Measurements from ENCODE around the gene CNTNAP2.
"Not testable (repeated sequence)": the region's sequence is repeated elsewhere in the genome, so short reads cannot be mapped to it uniquely, and the experiment has no call there.

The CNTNAP2 gene

DNA sequence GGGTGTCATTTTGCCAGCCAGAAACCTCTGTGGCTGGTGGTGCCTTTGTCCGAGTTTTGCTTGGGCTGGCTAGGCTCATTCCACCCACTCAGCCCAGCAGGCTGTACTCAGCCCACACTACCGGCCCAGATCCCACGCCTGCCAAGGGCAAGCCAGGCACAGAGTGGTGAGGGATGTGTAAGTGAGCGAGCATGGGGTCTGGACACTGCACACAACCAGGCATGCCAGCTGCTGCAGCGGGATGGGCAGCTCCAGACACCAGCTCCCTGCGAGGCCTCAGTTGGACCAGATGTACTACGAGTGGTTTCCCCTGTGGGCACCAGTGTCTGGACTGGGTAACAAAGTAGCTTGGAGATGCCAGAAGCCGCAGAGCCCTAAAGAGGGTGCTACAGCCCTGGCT lies 2339.8 kb downstream of the CNTNAP2 start:
- DNase-seq (ENCODE audit: low read depth), result no peak

DNA sequence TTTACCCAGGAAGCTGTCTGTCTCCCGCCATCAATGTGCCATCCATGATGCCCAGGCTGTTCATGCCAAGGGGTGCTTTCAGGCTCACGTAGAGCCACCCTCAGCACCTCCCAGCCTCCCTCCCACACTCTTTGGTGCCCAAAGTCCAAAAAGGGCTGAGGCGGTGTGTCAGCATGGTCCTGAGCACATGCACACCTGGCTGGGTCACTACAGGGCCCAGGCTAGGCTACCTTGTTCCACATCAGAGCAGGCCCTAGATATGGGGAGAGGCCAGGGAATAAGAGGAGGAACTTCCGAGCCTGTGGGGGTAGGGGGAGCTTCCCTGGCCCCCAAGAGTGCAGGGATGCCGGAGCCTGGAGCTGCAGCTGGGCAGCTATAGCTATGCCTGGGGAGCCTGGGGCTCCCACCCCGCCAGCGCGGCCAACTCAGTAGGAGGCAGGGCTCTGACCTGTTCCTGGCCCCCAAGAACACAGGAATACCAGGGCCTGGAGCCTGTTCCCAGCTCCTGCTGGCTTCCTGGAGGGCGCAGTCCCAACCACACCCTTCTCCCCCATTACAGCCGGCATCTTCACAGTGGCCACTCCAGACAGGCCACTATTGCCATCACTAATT lies 2340.8 kb downstream of the CNTNAP2 start:
- DNase-seq (ENCODE audit: low read depth), result no peak

DNA sequence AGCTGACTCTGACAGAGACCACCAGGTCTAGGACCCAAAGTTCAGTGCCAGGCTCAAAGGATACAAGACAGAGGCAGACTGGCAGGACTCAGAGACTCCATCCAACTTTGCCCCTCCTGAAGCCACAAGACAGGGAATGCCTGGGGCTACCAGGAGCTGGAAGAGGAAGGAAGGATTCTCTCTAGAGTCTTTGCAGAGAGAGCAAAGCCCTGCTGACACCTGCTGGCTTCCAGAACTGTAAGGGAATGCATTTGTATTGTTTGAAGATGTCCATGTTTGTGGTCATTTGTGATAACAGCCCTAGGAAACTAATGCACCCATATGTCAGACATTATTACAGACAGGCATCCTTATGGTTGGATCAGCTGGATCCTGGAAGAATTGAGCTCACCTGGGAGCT lies 2341.7 kb downstream of the CNTNAP2 start:
- no peak for DNase-seq (ENCODE audit: low read depth)

DNA sequence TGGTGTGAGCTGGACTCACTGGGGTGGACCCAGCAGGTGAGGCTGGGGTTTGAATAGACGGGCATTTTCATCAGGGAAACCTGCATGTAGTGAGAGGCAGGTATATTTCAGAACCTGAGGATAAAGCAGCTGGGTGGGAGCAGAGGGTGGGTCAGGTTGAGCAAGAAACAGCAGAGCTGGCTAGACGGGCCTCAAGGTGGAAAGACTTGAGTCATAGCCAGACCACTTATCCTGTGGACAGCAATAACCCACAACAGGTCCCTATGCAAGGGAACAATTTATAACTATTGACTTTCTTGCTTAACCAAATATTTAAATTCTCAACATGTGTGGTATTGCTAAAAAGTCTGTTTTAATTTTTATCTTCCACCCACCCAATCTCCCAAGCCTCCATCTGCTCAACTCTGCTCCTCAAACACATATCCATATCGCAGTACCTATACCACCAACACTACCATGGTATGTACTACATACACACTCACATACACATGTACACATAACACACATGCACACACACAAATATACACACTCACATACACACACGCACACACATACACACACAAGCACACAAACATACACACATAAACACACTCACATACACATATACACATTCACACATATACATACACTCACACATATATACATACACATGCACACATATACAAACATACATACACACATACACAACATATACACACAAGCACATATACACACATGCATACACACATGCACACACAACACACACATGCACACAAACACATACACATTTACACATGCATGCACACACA lies 2345.0 kb downstream of the CNTNAP2 start:
- no peak for DNase-seq (ENCODE audit: low read depth)

DNA sequence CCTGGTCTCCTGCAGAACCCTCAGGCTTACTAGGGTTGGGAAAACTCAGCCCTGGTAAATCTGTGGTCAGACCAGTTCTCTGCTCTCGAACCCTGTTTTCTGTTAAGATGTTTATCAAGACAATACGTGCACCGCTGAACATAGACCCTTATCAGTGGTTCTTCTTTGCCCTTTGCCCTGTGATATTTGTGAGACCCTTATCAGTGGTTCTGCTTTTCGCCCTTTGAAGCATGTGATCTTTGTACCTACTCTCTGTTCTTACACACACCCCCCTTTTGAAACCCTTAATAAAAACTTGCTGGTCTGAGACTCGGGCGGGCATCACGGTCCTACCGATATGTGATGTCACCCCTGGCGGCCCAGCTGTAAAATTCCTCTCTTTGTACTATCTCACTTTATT lies 2346.2 kb downstream of the CNTNAP2 start:
- DNase-seq (ENCODE audit: low read depth), result not testable (repeated sequence)

DNA sequence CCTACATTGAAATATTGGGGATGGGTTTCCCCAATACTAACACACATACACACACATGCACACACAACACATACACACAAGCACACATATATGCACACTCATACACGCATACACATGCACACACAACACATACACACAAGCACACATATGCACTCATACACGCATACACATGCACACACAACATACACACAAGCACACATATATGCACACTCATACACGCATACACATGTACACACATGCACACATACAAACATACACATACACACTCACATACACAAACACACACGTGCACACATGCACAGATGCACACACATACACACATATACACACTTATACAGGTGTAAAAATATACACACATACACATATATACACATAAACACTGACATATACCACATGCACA lies 2346.6 kb downstream of the CNTNAP2 start:
- DNase-seq (ENCODE audit: low read depth), result no peak

DNA sequence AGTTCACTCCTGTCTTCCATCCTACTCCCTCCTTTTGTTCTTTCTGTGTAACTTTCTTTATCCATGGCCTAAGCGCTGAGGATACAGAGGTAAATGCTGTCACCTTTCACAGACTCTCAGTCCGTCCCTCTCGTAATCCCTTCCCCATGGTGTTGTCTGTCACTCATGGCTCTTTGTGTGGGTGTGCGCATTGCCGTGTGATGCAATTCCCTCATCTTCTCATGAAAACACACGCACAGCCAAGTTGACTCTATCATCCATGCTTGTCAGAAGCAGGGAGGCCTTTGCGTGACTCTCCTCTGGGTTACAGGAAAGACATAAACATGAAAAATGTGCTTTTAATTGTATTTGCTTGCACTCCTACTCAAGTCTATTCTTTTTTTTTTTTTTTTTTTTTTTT lies 2348.3 kb downstream of the CNTNAP2 start:
- DNase-seq (ENCODE audit: low read depth), result no peak

DNA sequence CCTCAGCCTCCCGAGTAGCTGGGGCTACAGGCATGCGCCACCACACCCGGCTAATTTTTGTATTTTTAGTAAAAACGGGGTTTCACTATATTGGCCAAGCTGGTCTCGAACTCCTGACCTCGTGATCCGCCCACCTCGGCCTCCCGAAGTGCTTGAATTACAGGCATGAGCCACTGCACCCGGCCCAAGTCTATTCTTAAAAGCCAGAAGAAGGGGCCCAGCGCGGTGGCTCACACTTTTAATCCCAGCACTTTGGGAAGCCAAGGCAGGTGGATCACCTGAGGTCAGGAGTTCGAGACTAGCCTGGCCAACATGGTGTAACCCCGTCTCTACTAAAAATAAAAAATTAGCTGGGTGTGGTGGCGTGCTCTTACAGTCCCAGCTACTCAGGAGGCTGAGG lies 2348.8 kb downstream of the CNTNAP2 start:
- DNase-seq (ENCODE audit: low read depth), result not testable (repeated sequence)

DNA sequence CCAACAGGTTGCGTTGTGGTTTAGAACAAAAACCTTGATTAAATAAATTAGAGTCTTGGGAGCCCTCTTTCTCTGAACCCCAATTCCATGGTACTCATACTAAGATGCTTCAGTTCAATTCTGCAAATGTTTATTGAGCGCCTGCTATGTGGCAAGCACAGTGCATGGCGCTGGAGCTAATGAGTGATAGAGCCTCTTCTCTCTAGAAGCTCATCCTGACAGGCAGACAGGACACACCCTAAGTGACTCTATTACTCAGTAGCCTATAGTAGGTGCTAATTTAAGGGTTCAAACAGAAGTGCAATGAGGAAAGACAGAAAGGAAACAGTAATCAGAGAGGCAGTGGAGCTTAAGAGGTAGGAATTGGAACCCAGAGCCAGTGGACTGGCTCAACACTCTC lies 2349.5 kb downstream of the CNTNAP2 start:
- DNase-seq (ENCODE audit: low read depth), result no peak

DNA sequence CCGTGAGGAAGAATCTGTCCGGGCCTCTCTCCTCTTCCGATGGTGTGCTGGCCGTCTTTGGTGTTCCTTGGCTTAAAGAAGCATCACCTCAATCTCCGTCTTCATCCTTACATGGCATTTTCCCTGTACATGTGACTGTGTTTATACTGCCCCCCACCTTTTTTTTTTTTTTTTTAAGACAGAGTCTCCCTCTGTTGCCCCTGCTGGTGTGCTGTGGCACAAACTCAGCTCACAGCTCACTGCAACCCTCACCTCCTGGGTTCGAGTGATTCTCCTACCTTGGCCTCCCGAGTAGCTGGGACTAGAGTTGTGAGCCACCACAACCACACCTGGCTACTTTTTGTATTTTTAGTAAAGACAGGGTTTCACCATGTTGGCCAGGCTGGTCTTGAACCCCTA lies 2352.1 kb downstream of the CNTNAP2 start:
- no peak for DNase-seq (ENCODE audit: low read depth)
